Stimulated activated CD8-positive, alpha-beta memory T cell treated with anti-CD3 and anti-CD28 coated beads, Interleukin-15, amount 100 ng/mL, for 48 hours (primary cell): ENCODE measurements around the gene ILDR2.

ENCODE experiments used
- DNase-seq, 2 donors: peaks; one replicate each; pipeline ENCODE4 v3.0.0-alpha.2; 2020; ENCODE audit warnings: low read depth in 2 of 2

The ILDR2 gene

GRCh38 chr1:166969074-166969677 lies 6.2 kb downstream of the ILDR2 start:
- no peak for DNase-seq

DNA sequence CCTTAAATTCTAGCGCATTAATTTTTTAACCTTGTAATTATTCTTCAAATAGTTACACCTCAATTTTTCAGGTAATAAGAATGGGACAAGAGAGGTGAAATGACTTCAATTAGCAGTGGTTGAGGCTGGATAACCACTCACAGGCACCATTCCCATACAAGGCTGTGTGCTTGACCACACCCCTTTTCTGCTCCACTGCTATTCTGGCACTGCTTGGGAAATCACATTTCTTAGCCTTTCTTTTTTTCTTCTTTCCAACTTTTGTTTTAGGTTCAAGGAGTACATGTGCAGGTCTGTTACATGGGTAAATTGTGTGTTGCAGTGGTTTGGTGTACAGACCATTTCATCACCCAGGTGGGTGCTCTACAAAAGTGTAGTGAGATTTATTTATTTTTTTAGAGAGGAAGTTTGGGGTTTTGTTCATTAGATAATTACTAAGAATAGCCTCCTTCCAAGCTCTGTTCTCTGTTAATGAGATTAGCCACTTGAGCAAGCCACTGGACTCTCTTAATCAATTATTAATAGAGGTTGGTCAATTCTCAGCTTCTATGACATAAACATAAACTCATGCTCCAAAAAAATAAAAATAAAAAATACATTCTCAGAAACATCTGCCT lies 14.4 kb downstream of the ILDR2 start:
- DNase-seq = no peak

- no peak for DNase-seq
These were observed 18.5 kb downstream of the ILDR2 start for GRCh38 chr1:166956872-166957271.

GRCh38 chr1:166956057-166956850 lies 19.1 kb downstream of the ILDR2 start:
- no peak for DNase-seq

DNA sequence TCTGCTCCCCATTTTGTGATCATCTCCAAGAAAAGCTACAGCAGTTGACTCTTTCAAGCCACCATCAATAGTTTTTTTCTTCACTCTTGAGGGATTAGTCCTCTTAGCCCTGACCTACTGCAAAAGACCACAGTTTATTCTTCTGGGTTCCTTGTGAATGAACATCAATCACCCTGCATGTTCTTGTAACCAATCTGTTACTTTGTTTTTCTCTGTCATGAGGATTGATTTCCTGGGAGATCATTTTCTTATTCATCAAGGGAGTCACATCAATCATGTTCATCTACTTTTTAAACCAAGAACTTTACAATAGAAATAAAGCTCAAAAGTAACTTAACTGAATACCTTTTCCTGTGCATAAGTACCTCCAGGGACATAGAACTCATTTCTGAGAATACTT lies 21.8 kb downstream of the ILDR2 start:
- DNase-seq = no peak

DNA sequence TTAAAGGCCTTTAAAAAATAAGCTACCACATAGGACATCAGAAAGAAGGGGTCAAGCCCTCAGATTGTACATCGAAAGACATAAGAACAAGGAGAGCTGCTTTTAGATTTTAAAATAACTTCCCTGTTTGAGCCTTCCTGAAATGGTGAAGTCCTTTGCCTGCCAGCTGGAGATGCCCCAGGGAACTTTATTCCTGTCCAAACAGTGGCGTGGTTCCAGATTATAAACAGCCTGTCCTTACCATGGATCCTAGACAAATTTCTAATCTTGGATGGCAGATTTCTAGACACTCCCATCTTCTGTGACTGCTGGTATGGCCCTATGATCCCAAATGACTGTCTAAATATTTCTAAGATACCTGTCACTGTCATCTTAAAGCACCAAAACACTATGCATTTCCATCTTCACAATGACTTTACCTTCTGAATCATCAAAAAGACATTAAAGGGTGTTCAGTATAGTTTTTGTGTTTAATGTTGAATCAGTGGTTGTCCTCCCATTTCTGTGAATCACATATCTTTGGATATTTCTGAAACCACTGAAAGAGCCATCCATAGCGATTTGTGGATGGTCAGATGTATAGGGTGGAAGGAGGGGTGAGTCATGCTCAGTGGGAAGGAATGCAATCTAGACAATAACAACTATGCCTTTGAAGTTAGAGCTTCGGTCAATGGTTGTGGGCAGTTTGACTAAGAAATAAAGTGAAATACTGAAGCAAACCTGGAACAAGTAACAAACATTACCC lies 23.2 kb downstream of the ILDR2 start:
- no peak for DNase-seq

GRCh38 chr1:166951050-166951449 lies 24.3 kb downstream of the ILDR2 start:
- DNase-seq = no peak

DNA sequence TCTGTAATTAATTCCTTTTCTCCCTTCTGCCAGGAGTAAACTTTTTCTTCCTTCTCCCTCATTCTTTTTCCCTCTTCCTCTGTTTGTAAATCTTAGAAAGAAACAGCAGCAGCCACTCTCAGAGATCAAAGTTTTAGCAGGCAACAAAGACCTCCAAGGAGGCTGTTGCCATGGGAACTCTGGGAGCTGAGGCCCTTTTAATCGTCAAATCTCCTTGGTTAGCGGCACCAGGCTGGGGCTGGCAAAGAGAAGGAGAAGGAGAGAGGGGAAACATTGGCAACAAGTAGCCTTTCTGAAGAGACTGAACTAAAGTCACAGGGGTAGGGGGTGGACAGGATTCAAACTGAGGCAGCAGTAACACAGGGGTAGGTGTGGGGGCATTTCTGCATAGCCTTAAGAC lies 25.2 kb downstream of the ILDR2 start:
- DNase-seq = no peak

- DNase-seq = no peak
These were observed 26.4 kb downstream of the ILDR2 start for GRCh38 chr1:166948856-166949350.

DNA sequence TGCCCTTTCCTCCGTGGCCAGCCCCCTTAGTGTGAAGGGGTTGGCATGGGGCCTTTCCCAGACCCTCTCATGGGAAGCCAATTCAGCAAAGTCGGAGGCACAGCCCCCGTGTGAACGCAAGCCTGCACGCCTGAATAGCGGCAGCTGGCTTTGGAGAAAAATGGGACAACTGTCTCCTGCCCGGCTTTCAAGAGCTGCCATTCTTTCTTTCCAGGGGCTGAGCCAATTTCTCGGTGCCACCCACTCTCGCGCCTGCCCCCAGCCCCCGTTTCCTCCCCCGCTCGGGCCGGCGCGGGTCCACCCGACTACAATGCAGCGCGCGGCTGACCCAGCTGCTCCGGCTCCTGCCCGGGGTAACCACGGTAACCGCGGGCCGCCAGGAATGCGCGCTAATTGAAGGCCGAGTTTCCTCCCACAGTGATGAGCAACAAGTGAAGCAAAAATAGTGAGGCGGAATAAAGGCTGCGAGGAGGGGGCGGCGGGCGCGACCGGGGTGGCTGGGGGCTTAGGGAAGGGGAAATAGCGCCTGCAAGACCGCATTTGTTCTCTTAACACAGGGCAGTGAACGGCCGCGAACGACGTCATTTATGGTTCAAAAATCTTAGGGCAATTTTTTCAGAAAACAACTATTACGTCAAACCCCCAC lies 27.8 kb downstream of the ILDR2 start:
- peak in 1 of 2 donors; percentile 7 for DNase-seq

DNA sequence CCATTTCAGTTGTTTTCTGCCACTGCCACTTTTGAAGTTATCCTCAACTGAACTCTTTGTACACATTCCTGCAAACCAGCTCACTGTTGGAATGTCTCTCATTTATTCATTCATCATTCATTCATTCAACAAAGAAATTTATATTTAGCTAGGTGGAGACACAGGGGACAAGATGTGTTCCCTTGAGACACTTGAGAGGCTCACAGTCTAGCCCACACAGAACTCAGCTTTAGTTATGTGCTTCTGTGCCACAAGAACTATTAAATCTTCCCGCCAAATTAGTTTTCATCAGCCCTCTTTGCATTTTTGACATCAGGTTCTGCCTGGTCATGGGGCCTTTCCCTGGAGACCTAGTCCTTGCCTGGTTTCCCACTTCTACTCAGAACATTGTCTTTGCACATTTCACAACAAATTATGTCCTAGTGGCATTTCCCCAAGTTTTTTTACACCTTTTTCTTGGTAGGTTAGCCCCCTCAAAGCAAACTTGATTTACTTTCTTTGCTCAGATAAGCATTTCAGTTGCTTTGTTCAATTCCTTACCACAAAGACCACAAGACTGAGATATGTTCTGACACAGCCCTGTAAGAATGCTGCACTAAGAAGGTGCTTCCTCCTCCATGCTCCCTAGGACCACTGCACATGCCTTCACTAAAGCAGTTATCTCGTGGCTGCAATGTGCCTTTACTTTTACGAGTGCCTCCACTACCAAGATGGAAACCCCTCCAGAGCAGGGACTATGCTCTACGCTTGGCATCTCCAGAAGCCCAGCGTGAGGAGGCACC lies 31.0 kb downstream of the ILDR2 start:
- no peak for DNase-seq

DNA sequence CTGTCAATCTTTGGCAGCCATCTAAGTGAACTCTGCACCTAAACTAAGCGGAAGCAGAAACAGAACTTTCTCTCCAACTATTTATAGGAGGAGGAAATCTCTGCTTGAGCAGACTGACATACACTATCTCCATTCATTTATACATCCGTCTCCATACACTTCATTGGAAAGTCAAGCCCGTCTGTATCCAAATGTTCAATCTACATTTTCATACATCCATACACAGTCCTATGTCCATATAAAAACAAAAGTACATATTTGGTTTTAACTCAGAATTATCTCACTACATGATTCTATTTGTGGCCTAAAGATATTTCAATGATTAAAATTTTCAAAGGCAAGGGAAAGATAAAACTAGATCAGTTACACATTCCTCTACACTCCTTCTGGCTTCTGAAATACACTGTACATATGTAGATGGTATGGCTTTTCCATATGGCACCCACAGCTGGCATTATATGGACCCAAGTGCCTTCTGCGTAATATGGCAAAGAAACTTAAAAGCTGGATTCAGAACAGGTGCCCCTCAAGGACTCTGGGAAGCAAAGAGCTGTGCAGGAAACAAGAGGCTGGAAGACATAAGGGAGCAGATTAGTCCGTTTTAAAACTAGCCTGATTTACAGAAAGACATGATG lies 35.5 kb downstream of the ILDR2 start:
- no peak for DNase-seq

GRCh38 chr1:166937962-166938361 lies 37.4 kb downstream of the ILDR2 start:
- DNase-seq = no peak

DNA sequence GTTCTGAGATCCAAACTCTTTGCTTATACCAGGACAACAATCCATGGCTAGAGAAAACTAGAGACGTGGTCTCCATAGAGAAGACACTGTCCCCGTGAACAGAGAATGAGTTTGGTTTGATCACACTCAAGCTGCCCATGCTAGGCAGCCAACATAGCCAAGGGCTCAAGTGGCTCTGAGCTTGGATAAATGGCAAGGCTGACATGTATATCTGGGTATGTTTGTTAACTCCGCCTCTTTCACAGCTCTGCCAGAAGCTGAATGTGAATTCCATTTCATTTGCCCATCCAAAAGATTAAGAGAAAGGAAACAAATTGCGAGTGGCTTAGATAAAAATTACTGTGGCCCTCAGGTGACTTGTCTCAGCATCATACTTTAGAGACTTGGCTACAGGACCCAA lies 38.0 kb downstream of the ILDR2 start:
- DNase-seq = no peak

DNA sequence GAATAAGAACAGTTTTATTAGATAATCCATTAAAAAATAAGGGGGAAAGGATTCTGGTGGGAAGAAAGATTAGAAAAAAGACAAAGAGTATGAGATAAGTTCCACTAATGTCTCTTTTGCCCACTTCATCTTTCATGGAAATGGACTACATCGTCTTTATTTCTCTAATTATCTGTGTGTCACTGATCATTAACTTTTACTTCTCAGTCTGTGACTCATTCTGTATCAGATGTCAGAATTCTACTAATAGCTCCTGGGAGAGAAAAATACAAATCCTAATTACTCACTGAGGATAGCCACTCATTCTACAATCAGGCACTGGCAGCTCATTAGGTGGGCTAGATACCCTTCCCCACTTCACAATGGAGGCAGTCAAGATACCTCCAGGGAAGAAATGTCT lies 41.7 kb downstream of the ILDR2 start:
- DNase-seq = no peak

GRCh38 chr1:166933140-166933539 lies 42.2 kb downstream of the ILDR2 start:
- no peak for DNase-seq

DNA sequence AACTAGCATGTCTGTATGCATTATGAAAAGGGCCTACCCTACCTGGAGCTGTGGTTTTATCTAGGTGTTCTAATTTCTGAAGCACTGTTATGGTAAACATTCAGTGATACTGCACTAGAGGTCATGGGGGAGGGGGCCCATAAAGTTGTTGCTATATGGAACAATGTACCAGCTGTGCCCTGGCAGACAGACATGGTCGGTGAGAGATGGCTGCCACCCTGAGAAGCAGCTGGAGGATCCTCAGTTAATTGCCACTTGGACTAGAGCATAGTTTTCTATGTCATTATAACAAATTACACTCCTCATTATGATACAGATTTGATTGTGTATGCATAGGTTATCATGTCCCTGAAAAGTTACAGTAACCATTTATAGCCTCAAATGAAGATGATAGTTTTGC lies 45.4 kb downstream of the ILDR2 start:
- no peak for DNase-seq

DNA sequence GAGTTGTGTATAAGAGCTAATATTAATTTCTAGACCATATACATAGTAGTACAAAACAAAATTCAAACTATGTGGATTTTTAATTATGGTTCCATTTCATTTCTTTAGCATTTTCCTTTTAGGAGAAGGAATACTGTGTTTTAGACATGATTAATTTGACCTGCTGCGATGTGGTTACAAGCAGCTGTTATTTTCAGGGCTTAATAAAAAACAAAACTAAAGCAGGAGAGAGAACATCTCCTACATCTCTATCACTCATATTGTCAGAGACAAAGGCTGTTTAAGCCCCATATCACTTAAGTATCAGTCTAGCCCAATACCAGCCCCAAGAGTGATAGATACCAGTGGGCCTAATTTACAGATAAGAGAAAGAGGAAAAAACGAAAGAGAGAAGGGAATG lies 47.6 kb downstream of the ILDR2 start:
- no peak for DNase-seq

- DNase-seq = no peak
These were observed 49.4 kb downstream of the ILDR2 start for GRCh38 chr1:166925810-166926478.
